ENCODE measurements around the gene LINC01488. TPM values are rescaled to one million over a fixed set of nuclear protein-coding genes. Genes with fewer than 3 reads are reported as not detected.

Gene LINC01488
- total RNA-seq, 1 donor = not detected

DNA sequence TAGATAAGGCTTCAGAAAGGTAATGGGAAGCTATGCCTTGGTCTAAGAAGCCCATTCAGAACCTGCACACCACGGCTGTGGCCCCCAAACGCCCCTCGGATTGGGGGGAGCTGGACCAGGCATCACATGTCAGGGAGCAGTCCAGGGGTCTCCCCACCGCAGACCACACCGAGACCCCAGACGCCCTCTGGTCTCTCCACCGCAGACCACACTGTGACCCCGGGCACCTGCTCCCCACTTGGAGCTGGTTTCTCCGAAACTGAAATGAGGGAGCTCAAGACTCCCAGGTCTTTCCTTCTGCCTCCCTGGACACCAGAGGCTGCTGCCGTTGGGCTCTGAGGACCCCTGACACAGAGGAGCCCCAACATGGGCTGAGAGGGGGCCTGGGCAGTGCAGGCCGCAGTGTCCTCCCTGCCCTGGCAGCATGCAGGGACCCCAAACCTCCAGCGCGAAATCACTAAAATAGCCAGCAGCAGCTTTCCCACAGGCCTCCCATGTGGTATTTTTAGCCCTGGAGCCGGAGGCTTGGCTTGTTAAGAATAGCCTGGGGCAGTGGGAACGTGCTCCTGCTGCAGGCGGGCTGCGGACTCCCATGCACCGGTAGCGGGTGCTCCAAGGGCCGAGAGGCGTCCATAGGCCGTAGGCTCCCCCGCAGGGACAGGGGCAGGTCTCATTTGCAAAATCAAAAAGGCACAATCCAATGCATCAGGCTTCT lies 7.7 kb downstream of the LINC01488 start:
- DNase-seq (ENCODE audit: low read depth in 2 of 3, low spot score in 2 of 3) = no peak

DNA sequence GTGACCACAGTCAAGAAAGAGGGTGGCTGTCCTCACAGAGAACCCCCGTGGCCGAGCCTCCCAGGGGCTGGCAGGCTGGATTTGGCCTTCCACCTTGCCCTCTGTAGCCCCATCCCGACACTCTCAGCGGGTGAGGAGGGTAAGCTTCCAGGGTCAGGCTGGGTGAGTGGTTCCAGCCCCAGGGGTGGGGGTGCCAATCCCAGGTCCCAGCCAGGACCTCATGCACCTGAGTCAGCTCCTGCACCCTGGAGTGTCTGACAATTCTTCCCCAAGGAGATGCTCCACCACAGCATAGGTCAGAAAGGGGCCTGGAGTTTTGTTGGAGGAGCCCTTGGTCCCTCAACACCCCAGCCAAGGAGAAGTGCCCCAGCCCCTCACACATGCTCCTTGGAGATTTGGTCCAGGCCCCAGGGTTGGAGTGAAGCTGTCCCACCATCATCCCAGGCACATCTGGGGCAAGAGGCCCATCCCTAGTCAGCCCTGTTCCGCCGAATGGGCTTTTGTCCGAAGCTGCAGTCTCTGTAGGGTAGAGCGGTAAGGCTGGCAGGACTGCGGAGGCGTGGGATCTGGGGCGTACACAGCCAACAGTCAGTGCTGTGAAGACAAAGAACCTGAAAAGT lies 8.4 kb downstream of the LINC01488 start:
- no peak for DNase-seq (ENCODE audit: low read depth in 2 of 3, low spot score in 2 of 3)

DNA sequence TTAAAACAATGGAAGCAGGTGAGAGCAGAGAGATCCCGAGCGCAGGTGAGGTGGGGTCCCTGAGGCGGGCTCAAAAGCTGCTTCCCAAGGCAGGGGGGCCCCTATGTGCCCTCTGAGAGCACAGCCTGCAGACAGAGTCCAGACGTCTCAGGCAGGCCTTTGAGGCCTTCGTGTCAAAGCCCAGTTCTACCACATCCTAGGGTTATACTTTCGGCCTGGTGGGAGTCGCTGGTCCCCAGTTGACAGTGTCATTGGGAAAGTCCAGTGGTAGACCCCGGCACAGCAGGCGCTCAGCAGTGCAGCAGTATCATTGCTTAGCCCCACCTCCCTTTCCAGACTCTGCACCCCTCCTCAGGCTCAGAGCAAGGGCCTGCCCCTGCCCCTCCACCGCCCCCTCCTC lies 9.1 kb downstream of the LINC01488 start:
- no peak for DNase-seq (ENCODE audit: low read depth in 2 of 3, low spot score in 2 of 3)

DNA sequence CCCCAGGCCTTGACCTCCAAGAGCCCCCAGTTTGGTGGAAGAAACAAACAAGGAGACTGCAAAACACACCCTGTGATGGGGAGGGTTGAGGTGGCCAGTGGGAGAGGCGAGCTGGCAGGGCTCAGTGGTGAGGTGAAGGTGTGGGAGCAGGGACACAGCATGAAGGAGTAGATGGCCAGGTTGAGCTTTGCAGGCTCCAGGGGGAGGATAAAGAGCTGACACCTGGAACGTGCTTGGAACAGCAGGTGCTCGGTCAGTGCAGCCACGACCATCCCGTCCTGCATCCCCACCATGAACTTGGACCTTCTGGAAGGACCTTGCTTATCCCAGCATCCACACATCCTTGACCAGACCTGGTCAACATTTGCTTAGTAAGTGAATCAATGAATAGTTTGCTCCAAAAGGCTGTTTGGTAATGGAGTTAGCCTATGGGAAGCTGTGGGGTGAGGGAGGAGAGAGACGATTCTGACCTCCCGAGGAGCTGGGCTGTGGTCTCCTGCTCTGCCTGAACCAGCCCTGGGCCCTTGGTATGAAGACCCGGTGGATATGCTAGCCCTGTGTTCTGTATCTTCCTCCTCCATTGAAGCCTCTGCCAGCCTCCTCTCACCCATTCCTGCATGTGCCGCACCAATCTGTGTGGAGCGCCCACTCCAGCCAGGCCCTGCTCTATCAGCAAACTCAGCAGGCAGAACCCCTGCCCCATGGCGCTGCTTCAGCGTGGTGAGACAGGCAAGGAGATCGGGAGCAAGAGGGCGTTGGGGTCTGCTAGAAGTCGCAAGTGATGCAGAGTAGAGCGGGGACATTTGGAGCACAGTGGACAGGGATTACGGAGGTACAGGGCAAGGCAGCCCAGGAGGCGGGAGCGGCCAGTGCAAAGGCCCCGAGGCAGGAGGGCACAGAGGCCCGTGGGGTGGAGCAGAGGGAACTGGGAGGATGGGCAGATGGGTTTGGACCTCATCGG lies 9.9 kb downstream of the LINC01488 start:
- DNase-seq (ENCODE audit: low read depth in 2 of 3, low spot score in 2 of 3) = no peak

DNA sequence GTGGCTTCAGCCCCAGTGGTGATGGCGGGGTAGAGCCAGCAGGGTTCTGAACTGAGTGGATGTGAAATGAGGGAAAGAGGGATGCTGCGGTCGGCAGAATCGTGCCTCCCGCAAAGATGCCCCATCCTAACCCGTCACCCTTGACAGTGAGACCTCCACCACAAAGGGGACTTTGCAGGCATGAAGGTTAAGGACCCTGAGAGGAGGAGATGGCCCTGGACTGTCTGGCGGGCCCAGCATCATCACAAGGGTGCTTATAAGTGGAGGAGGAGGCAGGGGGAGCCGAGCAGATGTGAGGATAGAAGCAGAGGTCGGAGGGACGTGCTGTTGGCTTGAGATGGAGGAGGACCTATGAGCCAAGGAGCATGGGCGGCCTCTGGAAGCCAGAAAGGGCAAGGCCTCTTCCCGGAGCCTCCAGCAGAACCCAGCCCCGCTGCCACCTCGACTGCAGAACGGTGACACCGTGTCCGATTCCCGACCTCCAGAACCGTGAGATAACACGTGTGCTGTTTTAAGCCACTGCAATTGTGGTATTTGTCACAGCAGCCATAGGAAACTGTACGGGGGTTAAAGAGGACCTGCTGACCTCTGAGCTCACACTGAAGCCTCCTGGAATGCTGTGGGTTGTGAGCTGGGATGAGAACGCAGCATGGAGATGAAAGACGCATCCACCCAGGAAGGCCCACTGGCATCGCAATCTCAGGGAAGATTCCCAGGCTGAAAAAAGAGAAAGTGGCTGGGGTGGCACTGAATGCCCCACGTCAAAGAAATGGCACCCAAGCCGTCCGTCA lies 10.9 kb downstream of the LINC01488 start:
- no peak for DNase-seq (ENCODE audit: low read depth in 2 of 3, low spot score in 2 of 3)

DNA sequence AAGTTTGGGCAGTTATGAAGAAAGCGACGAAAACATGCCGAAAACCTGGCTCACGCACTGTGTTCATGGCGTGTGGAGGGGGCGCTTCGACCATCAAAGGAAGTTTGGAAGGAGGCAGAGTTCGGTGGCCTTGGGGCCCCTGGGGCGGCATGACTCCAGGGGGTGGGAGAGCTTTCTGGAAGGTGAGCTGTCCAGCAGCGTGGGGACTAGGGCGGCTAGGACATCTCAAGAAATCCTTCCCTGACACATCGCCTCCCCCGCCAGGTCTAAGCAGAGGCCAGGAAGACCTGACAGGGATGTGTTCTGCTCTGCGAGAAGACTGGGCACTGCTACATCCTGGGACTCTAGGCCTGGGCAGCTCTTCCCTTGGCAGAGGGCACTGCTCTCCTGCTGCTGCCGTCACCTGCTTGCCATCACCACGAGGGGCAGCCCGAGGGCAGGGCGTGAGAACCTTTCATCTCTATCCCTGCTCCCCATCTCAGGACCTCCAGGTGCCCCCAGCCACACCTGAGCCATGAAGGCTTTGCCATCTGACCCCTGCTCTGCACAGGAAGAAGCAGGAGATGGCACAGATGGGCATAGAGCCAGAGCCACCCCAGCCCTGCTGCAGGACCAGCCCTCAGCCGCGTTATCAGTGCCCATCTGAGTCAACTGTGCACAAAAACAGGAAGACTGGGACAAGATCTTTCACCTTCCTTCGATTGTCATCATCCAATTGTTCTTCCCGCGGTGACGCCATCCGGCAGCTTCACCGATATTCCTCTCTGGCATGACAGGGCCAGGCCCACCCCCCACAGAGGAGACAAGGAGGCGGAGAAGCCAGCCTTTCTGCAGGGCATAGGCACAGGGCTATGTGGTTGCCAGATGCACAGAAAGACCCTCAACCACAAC lies 12.7 kb downstream of the LINC01488 start:
- no peak for DNase-seq (ENCODE audit: low read depth in 2 of 3, low spot score in 2 of 3)

DNA sequence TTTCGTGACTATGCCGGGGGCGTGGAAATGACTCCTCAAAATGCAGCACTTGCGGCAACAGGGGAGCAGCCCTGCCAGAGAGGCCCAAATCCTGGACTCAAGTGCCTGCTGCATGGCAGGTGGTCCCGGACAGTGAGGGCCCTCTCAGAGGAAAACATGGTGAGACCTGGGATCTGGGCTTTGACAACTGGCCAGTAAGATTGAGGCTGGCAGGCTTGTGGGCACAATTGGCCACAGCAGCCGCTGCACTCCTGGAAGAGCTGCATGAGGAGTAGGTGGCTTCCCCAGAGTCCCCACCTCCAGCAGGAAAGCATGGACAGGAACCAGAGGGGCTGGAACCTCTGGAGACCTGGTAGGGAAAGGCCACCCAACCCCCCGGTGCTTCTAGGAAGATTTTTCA lies 13.4 kb downstream of the LINC01488 start:
- no peak for DNase-seq (ENCODE audit: low read depth in 2 of 3, low spot score in 2 of 3)

DNA sequence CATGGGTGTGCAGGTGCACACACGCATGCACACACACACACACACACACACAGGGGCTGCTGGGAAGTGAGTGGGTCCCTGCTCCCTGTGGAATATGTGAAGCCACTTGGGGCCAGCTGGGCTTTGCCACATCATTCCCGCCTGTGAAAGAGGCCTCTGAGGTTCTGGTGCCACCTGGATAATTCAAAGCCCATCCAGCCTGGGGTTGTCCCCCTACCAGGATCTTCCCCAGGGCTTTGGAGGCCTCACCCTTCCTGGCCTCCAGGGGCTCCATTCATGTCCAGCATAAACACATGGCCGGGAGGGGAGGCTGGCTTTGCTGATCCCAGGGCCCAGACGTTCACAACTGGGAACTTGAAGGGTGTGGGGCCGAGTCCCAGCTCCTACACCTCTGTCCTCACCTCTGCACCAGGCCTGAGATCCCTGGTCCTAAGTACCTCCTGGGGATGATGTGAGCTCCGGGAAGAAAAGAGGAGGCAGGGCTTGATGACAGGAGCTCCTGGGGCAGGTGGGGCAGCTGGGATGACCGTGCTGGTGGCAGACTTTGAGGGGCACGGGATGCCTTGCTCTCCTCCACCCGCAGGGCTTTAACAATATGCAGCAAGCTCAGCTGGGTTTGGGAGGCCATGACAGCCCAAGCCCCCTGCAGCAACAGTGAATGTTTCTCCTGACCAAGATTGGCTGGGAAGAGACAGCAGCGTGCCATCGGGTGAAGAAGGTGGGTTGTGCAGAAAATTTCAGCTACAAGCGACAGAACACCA lies 14.2 kb downstream of the LINC01488 start:
- no peak for DNase-seq (ENCODE audit: low read depth in 2 of 3, low spot score in 2 of 3)

DNA sequence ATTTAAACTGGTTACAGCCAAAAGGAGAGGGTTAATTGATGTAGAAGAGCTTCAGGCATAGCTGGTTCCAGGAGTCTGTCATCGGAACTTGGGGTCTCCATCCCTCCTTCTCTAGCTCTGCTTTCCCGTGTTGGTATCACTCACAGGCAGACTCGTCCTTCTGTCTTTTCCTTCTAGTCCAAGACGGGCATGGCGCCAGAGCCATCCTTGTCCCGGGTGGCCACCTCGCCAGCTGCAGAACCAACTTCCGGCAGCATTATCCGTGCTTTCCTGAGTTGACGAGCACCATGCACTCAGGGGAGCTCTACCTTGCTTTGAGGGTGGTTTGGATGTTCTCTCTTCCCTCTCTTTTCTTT lies 14.7 kb downstream of the LINC01488 start:
- DNase-seq (ENCODE audit: low read depth in 2 of 3, low spot score in 2 of 3) = no peak

DNA sequence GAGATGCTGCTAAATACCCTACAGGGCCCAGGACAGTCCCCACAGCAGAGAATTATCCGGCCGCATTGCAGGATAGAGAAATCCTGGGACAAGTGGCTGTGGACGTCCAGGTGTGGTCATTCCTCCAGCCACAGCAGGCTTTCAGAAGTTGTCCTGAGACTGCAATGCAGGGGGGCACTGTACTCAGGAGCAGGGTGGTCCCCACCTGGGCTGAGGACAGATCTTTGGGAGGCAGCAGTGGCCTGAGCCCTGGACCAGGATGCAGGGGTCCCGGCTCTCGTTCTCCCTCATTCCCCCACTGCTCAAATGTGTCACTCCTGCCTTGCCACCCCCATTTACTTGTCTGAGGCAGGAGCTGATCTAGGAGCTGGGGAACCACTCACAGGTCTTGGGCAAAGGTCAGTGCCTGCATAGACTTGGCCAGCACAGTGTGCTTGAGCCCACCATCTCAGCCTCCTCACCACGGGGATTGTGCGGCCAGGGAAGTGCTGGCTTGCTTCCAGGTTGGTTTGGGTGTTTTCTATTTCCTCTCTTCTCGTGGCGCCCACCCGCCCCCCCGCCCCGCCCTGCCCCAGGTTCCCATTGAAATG lies 15.3 kb downstream of the LINC01488 start:
- no peak for DNase-seq (ENCODE audit: low read depth in 2 of 3, low spot score in 2 of 3)

DNA sequence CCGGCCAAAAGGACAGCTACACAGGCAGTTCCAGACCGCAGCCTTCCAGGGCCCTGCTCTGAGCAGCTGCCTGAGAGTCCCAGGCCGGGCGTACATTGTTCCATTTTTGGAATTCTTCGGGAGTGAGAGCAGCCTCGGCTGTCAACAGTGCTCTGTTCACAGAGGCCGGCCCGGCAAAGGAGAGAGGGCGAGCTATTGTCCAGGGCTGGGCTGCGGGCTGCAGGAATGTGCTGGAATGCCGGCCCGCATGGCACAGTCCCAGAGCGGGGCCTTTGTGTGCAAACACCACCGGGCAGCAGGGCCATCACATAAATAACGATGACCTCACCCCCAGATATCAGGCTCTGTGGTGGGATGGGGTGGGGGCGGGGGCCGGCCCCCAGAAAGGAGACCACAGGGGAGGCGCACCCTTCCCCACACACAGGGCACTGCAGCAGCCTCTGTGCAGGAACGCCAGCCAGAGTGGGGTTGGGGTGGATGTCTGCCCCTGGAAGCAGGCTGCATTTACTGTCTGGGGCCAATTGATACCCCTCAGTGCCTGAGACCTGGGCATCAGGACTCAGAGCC lies 15.8 kb downstream of the LINC01488 start:
- DNase-seq (ENCODE audit: low read depth in 2 of 3, low spot score in 2 of 3) = no peak

DNA sequence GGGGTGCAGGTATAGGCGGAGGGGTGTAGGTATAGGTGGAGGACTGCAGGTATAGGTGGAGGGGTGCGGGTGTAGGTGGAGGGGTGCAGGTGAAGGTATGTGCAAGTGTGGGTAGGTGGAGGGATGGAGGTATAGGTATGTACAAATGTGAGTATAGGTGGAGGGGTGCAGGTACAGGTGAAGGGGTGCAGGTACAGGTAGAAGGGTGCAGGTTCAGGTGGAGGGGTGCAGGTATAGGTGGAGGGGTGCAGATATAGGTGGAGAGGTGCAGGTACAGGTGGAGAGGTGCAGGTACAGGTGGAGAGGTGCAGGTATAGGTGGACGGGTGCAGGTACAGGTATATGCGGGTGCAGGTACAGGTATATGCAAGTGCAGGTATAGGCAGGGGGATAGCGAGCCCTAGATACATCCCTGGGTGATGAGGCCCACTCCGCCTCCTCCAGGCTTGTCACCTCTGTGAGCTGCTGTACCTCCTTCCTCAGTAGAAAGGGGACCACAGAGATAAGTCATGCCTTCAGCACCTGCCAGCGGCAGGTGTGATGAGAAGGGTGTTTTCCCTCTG lies 17.2 kb downstream of the LINC01488 start:
- no peak for DNase-seq (ENCODE audit: low read depth in 2 of 3, low spot score in 2 of 3)

DNA sequence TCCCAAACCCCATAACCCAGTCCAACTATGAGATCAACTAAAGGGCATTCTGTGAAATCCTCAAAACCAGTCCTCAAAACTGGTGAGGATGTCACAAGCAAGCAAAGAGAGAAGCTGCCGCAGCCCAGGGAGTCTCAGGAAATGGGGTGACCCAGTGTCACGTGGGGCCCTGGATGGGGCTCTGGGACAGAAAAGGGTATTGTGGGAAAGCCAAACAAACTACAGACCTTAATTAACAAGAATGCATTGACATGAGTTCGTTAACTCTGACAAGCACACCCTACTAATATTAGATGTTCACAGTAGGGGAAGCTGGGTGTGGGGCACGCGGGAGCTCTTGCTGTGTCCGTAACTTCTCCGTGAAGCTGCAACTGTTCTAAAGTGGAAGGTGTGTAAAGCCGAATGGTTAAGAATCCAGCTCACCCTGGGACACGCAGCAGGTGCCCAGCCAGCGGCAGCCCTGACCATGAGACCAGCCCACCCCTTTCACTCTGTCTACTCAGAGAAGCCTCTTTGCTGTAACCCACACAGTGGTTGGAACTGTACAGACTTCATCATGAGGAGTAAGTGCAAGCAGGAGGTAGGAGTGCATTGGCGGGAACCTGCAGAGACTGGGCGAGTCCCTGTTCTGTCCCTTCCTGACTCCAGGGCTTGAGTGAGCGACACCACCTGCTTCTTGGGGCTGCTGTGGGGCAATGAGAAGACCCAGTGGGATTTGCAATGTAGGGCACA lies 17.9 kb downstream of the LINC01488 start:
- DNase-seq (ENCODE audit: low read depth in 2 of 3, low spot score in 2 of 3) = no peak

DNA sequence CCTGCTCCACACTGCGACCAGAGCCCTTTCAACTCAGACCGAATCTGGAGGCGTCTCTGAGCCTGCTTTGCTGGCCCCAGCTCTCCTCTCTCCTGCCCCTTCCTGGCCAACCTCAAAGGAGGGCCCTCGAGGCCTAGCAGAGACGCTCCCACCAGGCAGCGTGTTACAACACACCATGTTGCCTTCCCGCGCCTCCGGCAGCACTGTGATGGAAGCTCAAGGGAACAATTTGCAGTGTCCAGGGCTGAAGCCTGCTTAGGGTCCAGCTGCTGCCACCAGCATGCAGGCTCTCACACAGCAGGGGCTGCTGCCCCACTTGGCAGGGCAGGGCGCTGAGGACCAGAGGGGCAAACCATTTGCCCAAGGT lies 18.4 kb downstream of the LINC01488 start:
- DNase-seq (ENCODE audit: low read depth in 2 of 3, low spot score in 2 of 3) = no peak

DNA sequence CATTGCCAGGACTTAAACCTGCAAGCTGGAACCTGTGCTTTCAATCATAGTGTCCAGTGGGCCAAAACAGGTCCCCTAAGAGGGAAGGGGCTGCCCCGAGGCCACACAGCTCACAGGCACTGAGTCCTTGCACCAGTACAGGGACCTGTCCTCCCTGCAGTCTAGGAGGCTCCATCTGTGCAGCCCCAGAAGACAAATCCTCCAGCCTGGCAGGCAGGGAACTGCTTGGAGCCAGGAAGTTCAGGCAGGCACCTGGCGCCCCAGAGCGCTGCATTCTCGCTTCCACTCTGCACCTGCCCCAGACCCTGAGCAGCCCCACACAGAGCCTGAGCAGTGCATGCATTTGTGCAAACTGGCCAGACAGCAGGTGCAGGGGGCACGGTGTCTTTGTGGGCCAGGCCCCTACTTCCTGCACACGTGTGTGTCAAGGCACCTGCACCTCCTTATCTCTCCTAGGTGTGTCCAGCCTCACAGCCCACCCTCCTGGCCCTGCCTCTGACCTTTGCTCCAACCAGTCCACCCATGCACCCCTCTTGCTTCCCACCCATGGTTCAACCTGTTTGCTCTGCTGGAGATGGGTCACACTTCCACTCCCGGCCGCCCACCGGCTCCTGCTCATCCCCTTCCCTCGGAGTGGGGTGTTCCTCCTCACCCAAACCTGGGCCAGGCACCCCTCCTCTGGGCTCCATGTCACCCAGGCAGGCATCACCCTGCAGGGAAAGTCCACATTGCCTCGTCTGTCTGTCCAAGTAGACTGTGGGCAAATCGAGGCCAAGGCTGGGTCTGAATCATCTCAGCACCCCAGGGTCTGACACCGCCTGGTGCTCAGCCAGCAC lies 19.0 kb downstream of the LINC01488 start:
- no peak for DNase-seq (ENCODE audit: low read depth in 2 of 3, low spot score in 2 of 3)

DNA sequence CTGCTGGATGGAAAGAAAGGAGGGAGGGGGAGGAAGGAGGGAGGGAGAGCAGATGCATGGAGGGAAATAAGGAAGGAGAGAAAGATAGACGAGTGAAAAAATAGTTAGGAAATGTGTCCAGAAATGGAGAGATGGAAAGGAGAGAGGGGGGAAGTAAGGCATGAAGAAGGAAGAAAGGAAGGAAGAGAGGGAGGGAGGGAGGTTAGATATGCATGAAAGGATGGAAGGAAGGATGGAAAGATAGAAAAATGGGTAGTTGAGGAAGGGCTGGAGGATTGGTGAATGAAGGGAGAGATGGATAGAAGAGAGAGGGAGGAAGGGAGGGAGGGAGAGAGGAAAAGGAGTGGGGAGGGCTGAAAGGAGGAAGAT lies 19.6 kb downstream of the LINC01488 start:
- DNase-seq (ENCODE audit: low read depth in 2 of 3, low spot score in 2 of 3) = no peak

Measured in hematopoietic multipotent progenitor cell (in vitro differentiated cells).